NT2/D1 (cell line): ENCODE measurements around the gene STRIP2.

Source experiments
- SUZ12 ChIP-seq: IDR thresholded peaks from 2 replicates; pipeline ENCODE4 v1.6.1; 2011; ENCODE audit not compliant: insufficient read length, insufficient read depth; ENCODE audit errors: extremely low read depth
- YY1 ChIP-seq: IDR thresholded peaks from 2 replicates; pipeline ENCODE4 v1.6.1; 2011; ENCODE audit not compliant: insufficient read length, insufficient read depth
- ZNF274 ChIP-seq: IDR thresholded peaks from 2 replicates; pipeline ENCODE4 v1.6.1; 2011; ENCODE audit warnings: mild to moderate bottlenecking, low read depth, low read length

- TF ChIP-seq YY1 (no peak), ZNF274 (no peak), SUZ12 (no peak)
Observed at GRCh38 chr7:129482781-129483180, 48.5 kb downstream of the STRIP2 start.
